ENCODE data around the gene BMPER. TPM values are rescaled to one million over a fixed set of nuclear protein-coding genes. Genes with fewer than 3 reads are reported as not detected.

The BMPER gene
- total RNA-seq, 1 donor from 2014 or later = 10.2 TPM

DNA sequence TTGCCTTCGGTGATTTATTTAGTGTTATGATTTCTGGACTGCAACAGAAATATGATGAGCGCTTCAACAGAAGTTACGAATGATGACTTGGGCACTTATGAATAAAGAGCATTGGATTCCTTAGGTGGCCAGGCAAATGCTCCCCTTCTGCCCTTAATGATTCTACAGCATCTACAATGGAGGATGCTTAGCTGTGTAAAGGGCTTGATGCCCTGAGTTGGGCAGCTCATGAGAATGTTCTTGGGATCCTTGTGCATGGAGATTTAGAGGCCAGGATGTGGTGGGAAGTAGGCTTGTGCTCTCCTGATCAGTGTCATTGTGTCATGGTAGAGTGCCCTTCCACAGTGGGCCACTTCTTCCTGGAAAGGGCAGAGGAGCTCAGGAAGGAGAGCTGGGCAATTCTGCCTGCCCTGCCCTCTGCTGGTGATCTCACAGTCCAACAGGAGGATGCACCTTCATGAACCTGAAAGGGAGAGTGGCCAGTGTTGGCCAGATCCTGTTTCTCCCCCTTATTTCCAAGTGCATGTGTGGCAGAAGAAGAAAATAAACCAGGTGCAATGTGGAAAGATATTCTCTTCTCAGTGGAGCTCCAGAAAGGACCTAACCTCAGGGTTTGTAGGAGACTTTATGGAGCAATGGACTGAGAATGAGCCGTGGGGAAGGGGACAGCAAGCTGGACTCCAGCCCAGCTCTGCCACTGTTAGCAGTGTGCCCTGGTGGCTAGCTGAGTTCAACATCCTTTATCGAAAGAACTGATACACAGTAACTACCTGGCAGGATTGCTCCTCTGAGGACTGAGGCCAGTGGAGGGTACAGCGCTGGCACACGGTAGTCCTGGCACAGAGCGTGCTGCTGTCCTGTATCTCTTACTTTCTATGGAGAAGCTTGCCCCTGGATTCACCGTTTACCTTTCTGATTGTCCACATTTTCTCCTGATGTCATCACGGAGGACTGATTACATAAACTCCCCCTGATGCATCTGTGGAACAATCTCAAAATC is 182.9 kb downstream of the BMPER start:
- Mint-ChIP-seq H3K27me3 (no peaks in the 10 kb centered on the region), H3K27ac (no peak overlapping the region), H3K4me1 (ENCODE audit: unreplicated experiment) (peaks cover 4% of the 10 kb centered on the region), H3K9me3 (no peaks in the 10 kb centered on the region), H3K4me3 (no peak overlapping the region), H3K36me3 (no peaks in the 10 kb centered on the region)
- no peak for DNase-seq (ENCODE audit: extremely low spot score, unreplicated experiment)
- TF ChIP-seq, protein P1, sequence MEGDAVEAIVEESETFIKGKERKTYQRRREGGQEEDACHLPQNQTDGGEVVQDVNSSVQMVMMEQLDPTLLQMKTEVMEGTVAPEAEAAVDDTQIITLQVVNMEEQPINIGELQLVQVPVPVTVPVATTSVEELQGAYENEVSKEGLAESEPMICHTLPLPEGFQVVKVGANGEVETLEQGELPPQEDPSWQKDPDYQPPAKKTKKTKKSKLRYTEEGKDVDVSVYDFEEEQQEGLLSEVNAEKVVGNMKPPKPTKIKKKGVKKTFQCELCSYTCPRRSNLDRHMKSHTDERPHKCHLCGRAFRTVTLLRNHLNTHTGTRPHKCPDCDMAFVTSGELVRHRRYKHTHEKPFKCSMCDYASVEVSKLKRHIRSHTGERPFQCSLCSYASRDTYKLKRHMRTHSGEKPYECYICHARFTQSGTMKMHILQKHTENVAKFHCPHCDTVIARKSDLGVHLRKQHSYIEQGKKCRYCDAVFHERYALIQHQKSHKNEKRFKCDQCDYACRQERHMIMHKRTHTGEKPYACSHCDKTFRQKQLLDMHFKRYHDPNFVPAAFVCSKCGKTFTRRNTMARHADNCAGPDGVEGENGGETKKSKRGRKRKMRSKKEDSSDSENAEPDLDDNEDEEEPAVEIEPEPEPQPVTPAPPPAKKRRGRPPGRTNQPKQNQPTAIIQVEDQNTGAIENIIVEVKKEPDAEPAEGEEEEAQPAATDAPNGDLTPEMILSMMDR (conservative IDR thresholded peaks at IDR 0.05) = peak; percentile 71

DNA sequence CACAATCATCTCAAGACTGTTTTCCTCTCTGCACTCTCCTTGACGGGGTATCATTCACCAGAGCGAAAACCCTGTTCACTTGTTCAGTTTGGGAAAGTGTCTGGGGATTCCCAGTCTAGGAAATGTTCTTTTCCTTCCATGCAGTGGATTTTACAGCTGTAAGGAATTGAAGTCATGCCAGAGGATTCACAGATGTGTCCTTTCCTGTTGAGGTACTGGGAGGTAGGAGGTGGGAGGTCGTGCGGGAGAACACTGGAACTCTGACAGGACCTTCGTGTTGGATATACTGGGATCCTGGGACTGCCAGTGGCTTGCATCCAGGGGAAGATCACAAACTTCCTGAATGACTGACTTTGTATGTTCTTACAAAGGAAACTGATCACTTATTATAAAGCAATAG is 185.5 kb downstream of the BMPER start:
- Mint-ChIP-seq H3K27me3 (no peaks in the 10 kb centered on the region), H3K4me1 (ENCODE audit: unreplicated experiment) (peaks cover 4% of the 10 kb centered on the region), H3K36me3 (no peaks in the 10 kb centered on the region), H3K9me3 (no peaks in the 10 kb centered on the region), H3K4me3 (no peak overlapping the region), H3K27ac (no peak overlapping the region)
- DNase-seq (ENCODE audit: extremely low spot score, unreplicated experiment) = no peak
- TF ChIP-seq, protein P1 (conservative IDR thresholded peaks at IDR 0.05) = no peak

DNA sequence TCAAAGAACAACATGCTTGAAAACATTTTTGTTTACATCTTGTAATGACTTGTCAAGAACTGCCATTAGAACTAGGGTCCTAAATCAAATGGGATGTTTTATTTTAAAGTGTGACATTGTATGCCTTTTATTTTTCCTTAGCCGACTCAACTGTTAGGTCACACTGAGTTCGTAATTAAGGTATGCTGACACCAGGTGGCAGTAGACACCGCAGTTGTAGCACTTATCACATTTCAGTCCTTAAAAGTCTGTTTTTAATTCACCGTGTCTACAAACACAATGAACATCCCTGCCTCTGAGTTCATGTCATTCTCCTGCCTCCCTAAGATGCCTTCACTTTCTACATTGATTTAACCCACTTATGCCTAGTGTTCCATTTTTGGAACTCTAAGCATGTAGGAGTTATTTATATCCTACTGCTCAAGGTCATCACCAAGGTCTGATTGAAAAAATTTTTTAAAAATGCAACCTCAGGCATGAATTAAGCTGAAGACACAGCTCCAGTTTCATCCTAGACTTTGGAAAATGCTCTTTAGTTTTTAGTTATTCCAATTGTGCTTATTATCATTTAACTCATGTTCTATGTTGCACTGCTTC is 186.1 kb downstream of the BMPER start:
- no peak overlapping the region for H3K4me3 Mint-ChIP-seq
- no peaks in the 10 kb centered on the region for H3K27me3 Mint-ChIP-seq
- TF ChIP-seq, protein P1 (conservative IDR thresholded peaks at IDR 0.05) = peak; percentile 71
- peaks cover 8% of the 10 kb centered on the region for H3K4me1 Mint-ChIP-seq (ENCODE audit: unreplicated experiment)
- H3K27ac Mint-ChIP-seq = no peak overlapping the region
- DNase-seq (ENCODE audit: extremely low spot score, unreplicated experiment) = no peak
- H3K36me3 Mint-ChIP-seq = no peaks in the 10 kb centered on the region
- H3K9me3 Mint-ChIP-seq = no peaks in the 10 kb centered on the region

DNA sequence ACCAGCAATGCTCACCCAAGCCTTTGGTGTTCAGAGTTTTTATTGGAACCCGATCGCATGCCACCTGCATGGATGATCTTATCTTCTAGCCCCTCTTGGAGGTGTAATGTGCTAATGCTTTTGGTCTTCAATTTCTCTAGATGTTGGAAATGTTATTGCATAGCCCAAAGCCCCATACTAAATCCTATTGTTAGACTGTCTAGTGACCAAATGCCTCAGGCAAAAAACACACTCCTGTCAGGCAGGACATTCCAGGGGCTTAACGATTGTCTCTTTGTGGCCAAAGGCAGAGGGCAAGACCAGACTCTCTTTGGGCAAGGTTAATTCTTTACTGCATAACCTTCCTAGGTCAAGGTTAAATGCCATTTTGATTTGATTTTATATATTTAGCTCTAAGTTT is 187.9 kb downstream of the BMPER start:
- Mint-ChIP-seq H3K4me3 (no peak overlapping the region), H3K36me3 (no peaks in the 10 kb centered on the region), H3K27me3 (no peaks in the 10 kb centered on the region), H3K9me3 (no peaks in the 10 kb centered on the region), H3K4me1 (ENCODE audit: unreplicated experiment) (peaks cover 14% of the 10 kb centered on the region), H3K27ac (no peak overlapping the region)
- DNase-seq (ENCODE audit: extremely low spot score, unreplicated experiment) = no peak
- TF ChIP-seq, protein P1 (conservative IDR thresholded peaks at IDR 0.05) = no peak

DNA sequence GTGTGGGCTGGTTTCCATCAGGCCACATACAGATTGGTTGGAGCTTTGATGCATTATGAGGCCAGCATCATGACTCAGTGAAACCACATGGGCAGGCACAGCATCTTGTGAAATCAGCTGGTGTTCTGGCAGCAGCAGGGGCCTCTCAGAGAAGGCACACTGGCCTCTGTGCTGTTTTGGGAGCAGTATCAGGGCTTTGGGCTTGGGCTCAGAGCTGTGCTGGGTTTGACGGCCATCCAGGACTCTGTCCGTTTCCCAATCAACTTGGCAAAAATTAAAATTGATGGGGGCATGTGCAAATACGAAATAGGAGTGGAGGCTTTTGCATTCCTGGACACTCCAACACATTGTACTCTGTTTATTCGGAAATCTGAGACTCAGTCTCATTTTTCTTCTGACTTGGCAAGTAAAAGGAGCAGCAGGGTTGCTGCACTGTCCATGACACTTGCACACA is 190.9 kb downstream of the BMPER start:
- TF ChIP-seq, protein P1 (conservative IDR thresholded peaks at IDR 0.05) = no peak
- Mint-ChIP-seq H3K4me3 (no peak overlapping the region), H3K4me1 (ENCODE audit: unreplicated experiment) (peaks cover 10% of the 10 kb centered on the region), H3K27ac (no peak overlapping the region), H3K9me3 (peaks cover 6% of the 10 kb centered on the region), H3K36me3 (peaks cover 6% of the 10 kb centered on the region), H3K27me3 (no peaks in the 10 kb centered on the region)
- DNase-seq (ENCODE audit: extremely low spot score, unreplicated experiment) = no peak
